OCI-LY1 (cell line): Measurements from ENCODE around the gene NUTM2B.
"Not testable (repeated sequence)": the region's sequence is repeated elsewhere in the genome, so short reads cannot be mapped to it uniquely, and the experiment has no call there.

ENCODE experiments used
- CTCF ChIP-seq: fragments of 200-600 bp; sonication (generic), shearing (Covaris generic); IDR thresholded peaks from 2 replicates; pipeline ENCODE4 v1.5.1; 2017; ENCODE audit warnings: mild to moderate bottlenecking, antibody characterized with exemption, low read length, moderate library complexity, mixed read lengths
- EZH2 ChIP-seq: fragments of 200-600 bp; sonication (generic), shearing (Covaris generic); IDR thresholded peaks from 2 replicates; pipeline ENCODE4 v1.8.0; 2017; ENCODE audit warnings: borderline replicate concordance, mixed run types, mild to moderate bottlenecking, antibody characterized with exemption, low read length, moderate library complexity, mixed read lengths

GRCh38 chr10:79688798-79689197 lies 14.2 kb upstream of the NUTM2B start:
- not testable (repeated sequence) for TF ChIP-seq CTCF, EZH2
